NCI-H1105 treated with DMSO at 0.1 percent for 48 hours (cell line): ENCODE data around the gene LARP7.
A peak's percentile ranks its signal among the peaks of the same experiment; 100 is the strongest.
"Not testable (repeated sequence)": the region's sequence is repeated elsewhere in the genome, so short reads cannot be mapped to it uniquely, and the experiment has no call there.

ENCODE experiments used
- DNase-seq: peaks from one replicate; lab custom pipeline; 2025; lab: John Stamatoyannopoulos, UW

LARP7 gene

DNA sequence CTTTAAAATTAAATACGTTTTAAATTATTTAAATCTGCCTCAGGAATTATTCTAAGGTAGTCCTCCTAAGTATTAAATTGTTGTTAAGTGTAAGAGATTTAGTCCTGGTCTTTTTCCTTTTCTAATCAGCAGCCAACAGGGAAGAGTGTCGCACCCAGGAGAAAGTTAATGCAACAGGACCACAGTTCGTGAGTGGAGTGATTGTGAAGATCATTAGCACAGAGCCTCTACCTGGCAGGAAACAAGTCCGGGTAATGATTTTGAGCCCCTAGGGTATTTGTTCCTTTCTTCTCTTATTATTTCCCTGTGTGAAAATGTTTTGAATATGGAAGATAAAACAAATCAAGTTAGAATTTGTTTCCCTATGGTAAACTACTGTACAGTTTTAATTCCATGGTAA, 13.4 kb downstream of the LARP7 start:
- no peak for DNase-seq

DNA sequence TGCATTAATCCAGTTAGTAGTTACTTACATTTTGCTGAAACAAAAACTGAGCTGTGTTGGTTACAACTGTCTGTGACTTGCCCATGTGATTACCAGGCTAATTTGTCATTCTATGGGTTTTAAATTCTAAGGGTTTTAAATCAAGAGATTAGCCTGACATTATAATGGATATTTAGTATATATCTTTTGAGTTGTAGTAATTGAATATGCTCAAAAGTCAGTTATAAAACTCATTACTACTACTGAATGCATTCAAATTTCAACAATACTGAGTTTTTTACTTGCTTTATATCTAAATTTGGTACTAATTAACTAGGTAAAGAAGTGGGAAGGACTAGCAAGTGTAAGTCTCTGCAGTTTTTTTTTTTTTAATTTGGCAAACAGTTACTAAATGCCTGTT, 14.7 kb downstream of the LARP7 start:
- no peak for DNase-seq

DNA sequence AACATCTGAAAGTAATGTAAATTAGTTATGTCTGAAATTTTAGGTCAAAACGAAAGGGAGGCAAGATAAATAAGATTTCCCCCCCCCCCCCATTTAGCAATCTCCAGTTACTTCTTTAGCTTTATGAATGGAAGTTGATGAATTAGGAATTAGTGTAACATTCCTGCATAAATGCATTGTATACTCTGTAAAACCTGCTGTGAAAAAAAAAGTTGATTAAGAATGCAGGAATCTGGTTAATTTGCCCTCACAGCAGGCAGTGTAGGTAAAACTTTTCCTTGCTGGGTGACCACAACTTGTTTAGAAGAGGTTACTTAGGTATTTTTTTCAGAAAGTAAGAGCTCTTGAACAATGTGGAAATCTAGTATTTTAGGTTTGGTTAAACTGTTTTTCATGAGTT, 15.3 kb downstream of the LARP7 start:
- DNase-seq = no peak

DNA sequence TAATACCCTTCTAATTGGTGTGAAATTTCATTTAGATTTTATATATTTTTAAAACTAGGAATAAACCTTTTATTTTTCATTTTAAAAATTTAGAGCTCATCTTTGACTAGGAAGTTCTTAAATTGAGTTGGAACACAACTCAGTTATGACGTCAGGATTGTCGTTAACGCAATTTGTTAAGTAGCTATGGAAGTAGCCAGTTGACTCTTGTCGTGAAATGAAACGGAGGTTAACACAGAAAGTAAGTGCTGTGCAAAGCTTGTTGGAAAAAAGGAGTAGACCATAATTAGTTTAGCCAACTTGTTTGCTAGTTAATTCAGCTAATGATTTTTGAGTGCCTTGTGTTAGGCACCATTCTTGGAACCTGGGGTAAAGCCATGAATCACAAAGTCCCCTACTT, 18.3 kb downstream of the LARP7 start:
- no peak for DNase-seq

DNA sequence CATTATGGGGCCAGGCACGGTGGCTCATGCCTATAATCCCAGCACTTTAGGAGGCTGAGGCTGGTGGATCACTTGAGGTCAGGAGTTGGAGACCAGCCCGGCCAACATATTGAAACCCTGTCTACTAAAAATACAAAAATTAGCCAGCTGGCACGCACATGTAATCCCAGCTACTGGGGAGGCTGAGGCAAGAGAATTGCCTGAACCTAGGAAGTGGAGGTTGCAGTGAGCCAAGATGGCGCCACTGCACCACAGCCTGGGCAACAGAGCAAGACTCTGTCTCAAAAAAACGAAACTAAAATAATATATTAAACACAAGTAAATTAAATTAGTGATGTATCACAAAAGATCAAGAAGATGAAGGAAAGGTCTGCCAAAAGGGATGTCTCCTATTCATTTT, 19.2 kb downstream of the LARP7 start:
- not testable (repeated sequence) for DNase-seq

DNA sequence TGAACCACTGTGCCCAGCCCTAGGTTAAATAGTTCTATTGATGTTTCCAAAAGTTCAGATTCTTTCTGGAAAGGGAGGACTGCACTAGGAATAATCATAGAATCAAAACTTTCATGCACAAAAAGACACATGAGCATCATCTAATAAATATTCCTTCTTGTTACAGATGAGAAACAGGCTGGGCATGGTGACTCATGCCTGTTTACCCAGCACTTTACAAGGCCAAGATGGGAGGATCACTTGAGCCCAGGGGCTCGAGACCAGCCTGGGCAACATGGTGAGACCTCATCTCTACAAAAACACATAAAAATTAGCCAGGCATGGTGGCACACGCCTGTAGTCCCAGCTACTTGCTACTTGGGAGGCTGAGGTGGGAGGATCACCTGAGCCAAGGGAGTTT, 27.7 kb downstream of the LARP7 start:
- no peak for DNase-seq

DNA sequence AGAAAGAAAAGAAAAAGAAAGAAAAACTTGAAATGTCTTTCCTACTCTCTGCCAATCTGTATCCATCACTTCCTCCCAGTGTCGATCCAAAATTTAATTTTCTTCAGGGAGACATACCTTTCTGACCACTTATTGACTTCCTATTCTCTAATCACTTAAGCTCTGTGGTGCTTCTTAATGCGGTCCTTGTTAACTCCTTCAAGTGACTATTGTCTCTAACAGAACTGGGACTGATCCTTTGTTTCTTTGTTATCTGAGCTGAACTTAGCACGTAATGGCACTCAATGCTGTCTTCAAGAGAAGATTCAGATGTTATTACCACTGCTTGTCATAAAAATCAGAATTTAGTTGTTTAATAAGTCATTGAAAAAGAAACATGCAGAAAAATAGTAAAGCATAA, 31.2 kb downstream of the LARP7 start:
- DNase-seq = no peak

DNA sequence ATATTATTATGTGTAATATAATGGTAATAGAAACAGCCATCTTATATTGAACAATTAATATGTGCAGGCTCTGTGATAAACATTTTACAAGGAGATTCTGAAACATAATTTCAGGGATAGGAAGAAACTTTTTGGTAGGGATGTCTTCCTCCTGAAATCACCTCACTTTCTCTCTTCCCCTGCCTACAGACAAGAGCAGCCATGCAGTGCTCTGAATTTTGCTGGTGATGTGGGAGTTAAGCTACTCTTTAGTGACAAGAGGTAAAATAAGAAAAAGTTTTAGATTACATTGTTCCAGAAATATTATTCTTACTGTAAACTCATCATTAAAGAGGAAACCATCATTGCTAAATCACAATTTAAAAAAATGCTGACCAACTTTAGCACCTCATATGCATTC, 36.1 kb downstream of the LARP7 start:
- no peak for DNase-seq

DNA sequence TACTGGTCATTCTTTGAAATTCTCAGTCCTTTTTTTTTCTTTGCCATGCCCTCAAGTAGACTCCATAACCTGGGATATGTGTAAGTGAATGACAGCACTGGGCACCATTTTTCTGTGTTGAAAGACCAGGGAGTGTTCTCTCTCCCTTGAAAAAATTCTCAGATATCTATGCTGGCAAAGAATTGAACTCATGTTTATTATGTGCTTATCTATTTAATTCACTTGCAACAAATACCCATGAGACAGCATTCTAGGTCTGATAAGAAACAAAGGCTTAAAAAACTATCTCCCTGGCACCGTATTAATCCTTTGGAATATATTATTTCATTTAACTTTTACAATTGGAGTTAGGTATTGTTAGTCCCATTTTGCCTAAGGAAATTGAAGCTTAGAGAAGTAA, 36.7 kb downstream of the LARP7 start:
- no peak for DNase-seq

DNA sequence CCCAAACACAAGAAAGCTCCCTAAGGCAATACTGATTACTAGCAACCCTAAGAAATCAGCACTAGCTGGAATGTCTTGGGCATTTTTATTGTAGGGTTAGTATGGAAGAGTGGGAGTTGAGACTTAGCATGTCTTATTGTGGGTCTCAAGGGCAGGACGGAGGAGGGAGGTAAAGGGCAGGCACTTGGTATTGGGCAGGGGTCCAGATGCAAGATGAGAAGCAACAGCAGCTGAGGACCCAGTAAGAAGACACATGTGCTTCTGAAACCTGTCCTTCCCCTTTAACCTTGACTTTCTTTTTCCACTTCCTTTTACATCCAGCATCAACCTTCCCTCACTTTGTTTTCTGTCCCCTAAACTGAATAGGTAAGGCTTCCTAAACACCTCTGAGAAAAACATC, 37.4 kb downstream of the LARP7 start:
- no peak for DNase-seq

DNA sequence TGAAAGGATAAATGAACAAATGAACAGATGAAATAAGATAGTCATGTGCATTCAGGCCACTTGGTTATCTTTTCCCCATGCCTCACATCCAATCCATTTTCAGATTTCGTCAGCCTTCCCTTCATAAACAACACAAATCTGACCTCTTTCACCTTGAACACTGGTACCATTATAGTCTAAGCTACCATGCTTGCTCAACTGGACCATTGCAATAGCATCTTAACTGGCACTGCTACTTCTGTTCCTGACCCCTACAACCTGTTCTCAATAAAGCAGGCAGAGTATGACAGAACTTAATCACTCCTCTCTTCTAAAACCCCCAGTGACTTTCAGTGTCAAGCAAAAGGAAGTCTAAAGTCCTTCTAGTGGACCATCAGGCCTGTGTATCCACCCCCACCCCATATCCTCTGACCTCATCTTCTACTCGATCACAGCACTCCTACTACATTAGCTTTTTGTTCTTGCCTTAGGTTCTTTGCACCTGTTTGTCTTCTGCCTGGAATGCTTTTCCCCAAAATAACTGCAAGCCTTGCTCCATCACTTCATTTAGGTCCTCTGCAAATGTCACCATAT, 40.7 kb downstream of the LARP7 start:
- DNase-seq = no peak

DNA sequence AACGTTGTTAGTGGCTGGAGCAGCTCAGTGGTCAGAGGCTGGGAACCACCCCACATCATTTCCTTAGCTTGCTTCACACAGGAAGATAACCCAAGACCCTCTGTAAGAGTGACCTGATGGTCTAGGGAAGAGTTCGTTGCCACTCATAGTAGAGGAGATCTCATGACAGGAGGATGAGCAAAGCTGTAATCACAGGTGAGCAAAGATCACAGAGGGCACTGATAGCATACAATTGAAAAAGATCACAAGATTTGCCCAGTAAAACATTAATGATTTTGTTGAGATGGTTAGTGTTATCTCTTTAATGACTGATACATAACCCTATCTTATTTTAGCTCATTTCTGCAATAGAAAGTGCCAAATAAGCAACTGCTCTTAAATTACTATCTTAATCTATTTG, 44.1 kb downstream of the LARP7 start:
- no peak for DNase-seq

DNA sequence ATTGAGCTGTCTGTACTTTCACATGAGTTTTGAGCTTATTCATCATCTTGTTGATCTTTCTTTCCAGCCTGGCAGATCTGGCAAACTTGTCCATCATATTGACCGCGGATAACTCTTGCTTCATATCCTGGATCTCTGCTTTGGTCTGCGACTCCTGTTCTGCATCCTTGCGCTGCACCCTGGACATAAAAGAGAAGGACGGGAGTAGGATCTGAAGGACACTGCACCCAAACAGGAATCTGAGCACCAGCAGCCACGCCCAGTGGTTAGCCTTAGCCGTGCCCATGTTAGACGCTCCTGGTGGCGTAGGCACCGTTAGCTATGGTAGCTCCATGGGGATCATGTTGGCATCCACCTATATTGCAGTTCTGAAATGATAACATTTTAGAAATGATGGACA, 56.6 kb downstream of the LARP7 start:
- DNase-seq = no peak

DNA sequence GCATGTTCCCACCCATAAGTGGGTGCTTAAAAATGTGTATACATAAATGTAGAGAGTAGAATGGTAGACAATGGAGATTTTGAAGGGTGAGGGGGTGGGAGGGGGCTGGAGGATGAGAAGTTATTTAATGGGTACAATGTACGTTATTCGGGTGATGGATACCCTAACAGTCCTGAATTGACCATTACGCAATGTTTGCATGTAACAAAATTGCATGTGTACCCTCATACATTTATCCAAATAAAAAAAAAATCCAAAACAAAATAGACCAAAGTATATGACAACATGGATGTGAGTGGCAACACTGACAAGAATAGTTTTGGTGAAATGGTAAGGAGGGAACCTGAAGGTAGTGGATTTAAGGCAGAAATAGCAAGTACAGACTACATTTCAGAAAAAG, 63.7 kb downstream of the LARP7 start:
- no peak for DNase-seq

DNA sequence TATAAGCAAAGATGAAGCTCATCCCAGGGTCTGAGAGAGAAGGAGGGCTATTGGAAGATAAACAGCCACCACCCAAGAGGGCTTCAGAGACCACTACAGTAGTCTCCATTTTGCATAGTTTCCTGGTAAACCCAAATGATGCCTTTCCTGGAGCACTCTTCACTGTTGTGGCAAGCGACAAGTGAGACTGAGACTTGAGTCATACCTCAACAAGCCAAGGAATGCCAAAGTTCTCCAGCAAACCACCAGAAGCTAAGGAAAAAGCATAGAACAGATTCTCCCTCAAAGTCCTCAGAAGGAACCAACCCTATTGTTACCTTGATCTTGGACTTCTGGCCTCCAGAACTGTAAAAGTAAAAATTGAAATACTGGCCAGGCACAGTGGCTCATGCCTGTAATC, 65.9 kb downstream of the LARP7 start:
- no peak for DNase-seq

DNA sequence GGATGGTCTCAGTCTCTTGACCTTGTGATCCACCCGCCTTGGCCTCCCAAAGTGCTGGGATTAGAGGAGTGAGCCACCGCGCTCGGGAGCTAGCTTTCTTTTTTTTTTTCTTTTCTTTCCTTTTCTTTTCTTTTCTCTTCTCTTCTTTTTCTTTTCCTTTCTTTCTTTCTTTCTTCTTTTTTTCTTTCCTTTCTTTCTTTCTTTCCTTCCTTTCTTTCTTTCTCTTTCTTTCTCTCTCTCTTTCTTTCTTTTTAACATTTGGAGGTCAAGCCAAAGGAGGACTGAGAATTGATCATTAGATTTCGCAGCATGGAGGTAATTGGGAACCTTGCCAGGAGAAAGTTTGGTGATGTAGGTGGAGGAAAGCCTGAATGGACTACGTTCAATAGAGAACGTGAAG, 67.4 kb downstream of the LARP7 start:
- no peak for DNase-seq

DNA sequence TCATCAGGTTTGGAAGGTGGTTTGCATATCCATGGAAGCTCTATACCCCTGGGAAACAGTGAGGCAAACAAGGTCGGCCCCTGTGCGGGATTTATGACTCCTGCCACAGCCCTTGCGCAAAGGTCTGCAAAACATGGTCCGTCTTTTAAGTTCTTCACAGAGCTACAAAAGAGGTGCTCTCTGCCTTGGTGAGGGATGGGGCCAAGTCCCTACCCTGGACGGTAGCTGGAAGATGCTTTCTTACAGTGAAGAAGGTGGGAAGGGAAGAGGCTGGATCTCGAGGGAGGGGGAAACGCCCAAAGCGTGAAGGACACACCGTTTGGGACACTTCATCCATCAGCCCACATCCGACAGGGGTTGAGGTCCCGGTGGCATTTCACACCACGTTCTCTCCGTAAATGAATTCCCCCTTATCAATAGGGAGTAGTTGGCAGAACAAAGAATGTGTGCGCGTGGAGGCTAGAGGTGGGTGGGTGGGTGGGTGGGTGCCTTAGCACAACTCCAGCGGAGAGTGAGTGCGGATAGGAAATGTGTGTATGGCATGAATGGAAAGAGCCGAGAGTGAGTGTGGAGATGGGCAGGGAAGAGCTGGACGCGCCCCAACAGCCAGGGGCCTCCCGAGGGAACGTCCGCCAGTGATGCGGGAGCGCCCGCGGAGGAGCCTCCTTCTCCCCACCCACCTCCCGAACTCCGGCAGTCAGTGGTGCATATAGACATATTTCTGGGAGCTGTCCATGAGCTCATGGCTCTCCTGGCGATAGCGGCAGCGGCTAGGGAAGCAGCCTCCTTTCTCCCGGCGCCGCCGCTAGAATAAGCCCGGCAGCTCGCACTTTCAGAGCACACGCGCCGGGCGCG, 68.3 kb downstream of the LARP7 start:
- DNase-seq = peak; percentile 13

DNA sequence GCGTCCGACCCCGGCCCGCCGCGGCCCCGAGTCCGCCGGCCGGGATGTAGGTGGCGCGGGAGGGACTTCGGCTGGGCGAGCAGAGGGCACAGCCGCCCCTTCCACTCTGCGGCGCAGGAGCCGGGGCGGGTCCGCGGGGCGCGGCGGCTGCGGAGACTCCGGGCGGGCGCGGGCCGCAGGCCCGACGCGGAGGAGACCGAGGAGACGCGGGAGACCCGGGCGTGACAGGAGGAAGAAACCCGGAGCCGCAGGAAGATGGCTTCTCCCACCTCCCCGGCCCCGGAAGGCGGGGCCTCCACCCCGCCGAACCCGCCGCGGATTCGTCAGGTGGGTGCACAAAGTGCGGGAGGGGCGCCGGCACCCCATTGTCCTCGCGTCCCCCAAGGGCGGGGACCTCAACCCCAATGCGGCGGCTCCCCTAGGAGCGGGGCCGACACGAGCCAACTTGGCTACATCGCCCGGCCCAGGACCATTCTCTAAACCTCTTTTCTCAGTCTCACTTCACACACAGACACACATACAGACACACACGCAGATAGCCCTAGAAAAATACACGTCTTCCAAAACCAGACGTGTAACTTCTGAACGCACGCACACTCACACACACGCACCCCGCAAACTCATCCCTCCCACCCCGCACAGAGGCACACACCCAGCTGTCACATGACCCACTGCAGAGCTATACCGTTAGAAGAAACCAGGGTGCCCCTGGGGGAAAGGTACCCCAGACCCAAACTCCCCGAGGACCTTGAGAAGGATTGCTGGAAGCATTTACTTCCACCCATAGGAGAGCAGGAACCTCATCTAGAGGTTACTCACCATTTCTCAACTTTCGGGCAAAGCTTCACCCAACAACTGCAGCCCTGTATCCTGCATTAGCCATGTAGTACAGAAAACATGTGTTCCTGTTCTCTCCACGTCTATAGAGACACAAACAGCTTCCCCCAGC, 69.2 kb downstream of the LARP7 start:
- DNase-seq = peak; percentile 22

DNA sequence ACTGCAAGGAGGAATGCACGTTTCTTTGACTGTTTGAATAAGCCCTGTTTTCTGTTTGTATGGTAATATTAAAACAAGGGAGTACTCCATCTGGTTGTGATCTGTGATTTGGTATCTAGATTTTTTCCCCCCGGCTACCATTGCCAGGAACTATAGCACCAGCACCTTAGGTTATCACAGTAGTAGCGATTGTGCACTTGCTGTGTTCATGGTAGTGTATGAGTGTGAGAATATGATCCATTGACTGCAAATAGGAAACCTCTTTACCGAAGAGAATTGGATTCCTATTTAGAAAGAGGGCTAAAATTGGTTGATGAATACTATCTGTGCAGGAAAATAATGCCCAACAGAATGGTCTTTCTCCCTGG, 69.9 kb downstream of the LARP7 start:
- peak; percentile 12 for DNase-seq
